ENCODE data around the gene TCP11L2.
"Not testable (repeated sequence)": the region's sequence is repeated elsewhere in the genome, so short reads cannot be mapped to it uniquely, and the experiment has no call there.

The TCP11L2 gene

DNA sequence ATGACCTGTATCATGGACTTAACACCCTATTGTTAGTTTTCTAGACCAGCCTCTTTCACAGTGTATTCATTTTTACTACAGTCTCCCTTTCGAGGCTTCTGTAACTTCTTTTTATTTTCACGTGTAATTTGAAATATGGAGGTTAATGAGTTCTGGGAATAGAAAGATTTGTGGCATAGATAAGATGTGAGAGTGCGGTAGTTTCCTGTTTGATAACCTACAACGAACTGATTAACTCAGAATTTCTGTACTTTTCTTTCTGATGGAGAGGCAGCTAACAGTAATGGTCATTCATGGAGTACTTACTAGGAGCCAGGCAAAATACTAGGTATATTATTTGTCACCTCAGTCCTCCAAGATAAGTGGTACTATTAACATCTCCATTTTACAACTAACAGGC, 76.3 kb downstream of the TCP11L2 start:
- TF ChIP-seq, protein P1, sequence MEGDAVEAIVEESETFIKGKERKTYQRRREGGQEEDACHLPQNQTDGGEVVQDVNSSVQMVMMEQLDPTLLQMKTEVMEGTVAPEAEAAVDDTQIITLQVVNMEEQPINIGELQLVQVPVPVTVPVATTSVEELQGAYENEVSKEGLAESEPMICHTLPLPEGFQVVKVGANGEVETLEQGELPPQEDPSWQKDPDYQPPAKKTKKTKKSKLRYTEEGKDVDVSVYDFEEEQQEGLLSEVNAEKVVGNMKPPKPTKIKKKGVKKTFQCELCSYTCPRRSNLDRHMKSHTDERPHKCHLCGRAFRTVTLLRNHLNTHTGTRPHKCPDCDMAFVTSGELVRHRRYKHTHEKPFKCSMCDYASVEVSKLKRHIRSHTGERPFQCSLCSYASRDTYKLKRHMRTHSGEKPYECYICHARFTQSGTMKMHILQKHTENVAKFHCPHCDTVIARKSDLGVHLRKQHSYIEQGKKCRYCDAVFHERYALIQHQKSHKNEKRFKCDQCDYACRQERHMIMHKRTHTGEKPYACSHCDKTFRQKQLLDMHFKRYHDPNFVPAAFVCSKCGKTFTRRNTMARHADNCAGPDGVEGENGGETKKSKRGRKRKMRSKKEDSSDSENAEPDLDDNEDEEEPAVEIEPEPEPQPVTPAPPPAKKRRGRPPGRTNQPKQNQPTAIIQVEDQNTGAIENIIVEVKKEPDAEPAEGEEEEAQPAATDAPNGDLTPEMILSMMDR (conservative IDR thresholded peaks at IDR 0.05), result no peak
- no peak for TF ChIP-seq ZFX (IDR thresholded peaks at IDR 0.05)

DNA sequence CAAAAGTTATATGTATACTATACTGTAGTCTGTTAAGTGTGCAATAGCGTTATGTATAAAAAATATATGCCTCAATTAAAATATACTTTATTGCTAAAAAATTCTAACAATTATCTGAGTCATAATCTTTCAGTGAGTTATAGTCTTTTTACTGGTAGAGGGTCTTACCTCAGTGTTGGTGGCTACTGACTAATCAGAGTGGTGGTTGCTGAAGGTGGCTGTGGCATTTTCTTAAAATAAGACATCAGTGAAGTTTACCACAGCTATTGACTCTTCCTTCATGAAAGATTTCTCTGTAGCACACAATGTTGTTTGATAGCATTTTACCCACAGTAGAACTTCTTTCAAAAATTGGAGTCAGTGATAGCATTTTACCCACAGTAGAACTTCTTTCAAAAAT, 78.4 kb downstream of the TCP11L2 start:
- TF ChIP-seq, protein P1 (conservative IDR thresholded peaks at IDR 0.05), result no peak
- no peak for TF ChIP-seq ZFX (IDR thresholded peaks at IDR 0.05)
- H3K27ac ChIP-seq, result no peak overlapping the region

More for the DNA sequence above, 76.3 kb downstream of the TCP11L2 start:
- no peak overlapping the region for H3K27ac ChIP-seq

DNA sequence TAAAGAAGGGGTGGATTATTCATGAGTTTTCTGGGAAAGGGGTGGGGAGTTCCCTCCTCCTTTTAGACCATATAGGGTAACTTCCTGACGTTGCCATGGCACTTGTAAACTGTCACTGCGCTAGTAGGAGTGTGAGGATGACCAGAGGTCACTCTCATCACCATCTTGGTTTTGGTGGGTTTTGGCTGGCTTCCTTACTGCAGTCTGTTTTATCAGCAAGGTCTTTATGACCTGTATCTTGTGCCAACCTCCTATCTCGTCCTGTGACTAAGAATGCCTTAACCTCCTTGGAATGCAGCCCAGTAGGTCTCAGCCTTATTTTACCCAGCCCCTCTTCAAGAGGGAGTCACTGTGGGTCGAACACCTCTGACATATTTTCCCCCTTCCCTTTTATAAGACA, 79.3 kb downstream of the TCP11L2 start:
- H3K27ac ChIP-seq, result not testable (repeated sequence)

DNA sequence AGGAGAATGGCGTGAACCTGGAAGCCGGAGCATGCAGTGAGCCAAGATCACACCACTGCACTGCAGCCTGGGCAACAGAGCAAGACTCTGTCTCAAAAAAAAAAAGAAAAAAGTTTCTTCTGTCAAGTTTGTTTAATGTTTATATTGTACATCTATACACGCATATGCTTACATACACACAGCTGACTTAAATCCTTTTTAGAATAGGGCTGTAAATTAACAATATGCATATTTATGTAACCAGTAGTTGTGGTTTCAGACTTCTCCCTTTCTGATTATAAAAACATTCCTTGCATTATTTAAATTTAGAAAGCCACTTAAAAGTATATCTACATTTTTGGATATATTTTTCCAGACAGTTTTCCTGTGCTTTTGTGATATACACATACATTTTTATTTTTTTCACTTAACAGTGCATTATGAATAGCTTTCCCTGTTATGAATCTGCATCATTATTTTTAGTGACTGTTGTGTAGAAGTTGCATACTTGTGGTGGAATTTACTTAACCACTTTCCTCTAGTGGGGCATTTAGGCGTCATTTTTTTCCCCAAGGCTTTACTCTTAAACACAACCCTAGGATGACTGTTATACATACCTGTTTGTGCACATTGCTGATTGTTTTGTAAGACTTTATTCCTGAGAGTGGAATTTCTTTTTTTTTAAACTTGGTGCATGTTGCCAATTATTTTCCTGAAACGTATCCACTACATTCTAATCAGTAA, 84.4 kb downstream of the TCP11L2 start:
- TF ChIP-seq, protein P1 (conservative IDR thresholded peaks at IDR 0.05), result no peak
- no peak for TF ChIP-seq ZFX (IDR thresholded peaks at IDR 0.05)
- no peak overlapping the region for H3K27ac ChIP-seq

DNA sequence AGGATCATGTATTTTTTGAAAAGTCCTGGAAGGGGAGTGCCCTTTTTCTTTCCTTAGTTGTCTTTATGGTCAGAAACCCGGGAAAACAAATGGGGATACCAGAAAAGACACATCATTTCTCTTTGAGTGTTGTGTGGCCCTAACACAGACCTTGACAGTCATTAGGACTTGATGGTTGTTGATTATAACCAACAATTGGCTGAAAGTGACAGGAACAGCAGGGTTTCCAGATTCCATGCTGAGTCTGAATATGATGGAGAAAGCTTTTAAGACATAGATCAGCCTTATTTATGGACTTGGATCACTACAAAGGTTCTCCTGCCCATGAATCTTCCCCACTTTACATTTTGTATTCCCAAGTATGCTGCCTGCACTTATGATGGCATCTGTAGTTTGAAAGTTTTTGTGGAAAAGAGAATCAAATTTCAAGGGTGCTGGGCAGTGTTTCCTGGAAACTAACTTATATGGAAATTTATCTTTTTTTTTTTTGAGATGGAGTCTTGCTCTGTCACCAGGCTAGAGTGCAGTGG, 85.4 kb downstream of the TCP11L2 start:
- no peak overlapping the region for H3K27ac ChIP-seq
- TF ChIP-seq, protein P1 (conservative IDR thresholded peaks at IDR 0.05), result no peak
- TF ChIP-seq ZFX (IDR thresholded peaks at IDR 0.05), result no peak

DNA sequence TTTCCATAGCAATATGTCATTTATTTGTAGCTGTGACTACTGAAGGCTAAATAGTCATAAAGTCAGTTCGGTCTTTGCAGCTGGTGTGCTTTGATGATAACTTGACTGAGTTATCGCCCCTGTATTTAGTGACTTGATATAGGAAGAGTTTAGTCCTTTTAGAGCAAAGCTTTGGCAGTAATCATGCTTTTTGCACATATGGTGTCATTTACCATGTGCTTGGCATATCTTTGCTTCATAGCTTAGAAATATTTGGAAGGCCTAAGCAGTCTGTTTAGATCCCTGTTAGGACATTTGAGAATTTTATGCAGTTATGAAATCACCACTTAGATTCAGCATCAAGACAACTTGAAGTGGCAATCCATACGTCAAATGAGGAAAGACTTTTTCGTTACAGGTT, 86.6 kb downstream of the TCP11L2 start:
- H3K27ac ChIP-seq, result no peak overlapping the region
- no peak for TF ChIP-seq ZFX (IDR thresholded peaks at IDR 0.05)
- TF ChIP-seq, protein P1 (conservative IDR thresholded peaks at IDR 0.05), result no peak

DNA sequence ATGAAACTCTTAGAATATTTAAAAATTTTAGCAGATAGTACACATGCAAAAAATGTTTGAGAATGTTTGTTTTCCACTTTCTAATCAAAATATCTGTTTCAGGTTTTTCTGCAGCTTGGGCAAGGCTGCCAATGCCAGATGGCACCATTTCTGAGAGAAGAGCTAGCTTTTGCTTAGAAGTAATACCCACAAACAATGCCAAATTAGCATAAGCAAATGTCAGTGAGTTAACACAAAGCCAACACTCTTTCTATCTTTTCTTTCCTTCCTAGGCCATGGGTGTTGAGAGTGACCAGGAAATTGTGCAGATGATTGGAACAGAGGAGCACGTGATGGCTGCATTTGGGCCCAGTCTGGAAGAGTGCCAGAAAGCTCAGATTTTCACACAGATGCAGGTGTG, 90.2 kb downstream of the TCP11L2 start:
- no peak overlapping the region for H3K27ac ChIP-seq
- TF ChIP-seq, protein P1 (conservative IDR thresholded peaks at IDR 0.05), result no peak
- TF ChIP-seq ZFX (IDR thresholded peaks at IDR 0.05), result no peak

All from C4-2B (cell line).